Gastrocnemius medialis (tissue), 4 donors: Measurements from ENCODE around the gene GFER. TPM values are rescaled to one million over a fixed set of nuclear protein-coding genes. Genes with fewer than 3 reads are reported as not detected.

Experiments used
- ATAC-seq, 2 donors: fragments of 150-250 bp; one replicate each; pipeline ENCODE4 v1.9.1; 2016
- DNase-seq, 2 donors: peaks; one replicate each; pipeline ENCODE4 v3.0.0-alpha.2; 2019
- H3K27ac ChIP-seq, 4 donors: fragments of 200-600 bp; sonication (generic); 1 replicate in 1 of 4; 2 replicates in 3 of 4; pipeline ENCODE4 v1.5.1; 2016 to 2018; ENCODE audit warnings: mild to moderate bottlenecking in 2 of 4, moderate library complexity in 1 of 4
- H3K27me3 ChIP-seq, 3 donors: fragments of 200-600 bp; sonication (generic) in 2 of 3; 1 replicate in 1 of 3; 2 replicates in 2 of 3; pipeline versions ENCODE4 v1.5.1 to v1.6.0; 2016 to 2019; ENCODE audit warnings: mild to moderate bottlenecking in 1 of 3, moderate library complexity in 1 of 3
- H3K36me3 ChIP-seq, 2 donors: fragments of 200-600 bp; sonication (generic) in 1 of 2; one replicate each; pipeline ENCODE4 v1.5.1; 2017 to 2018
- H3K4me1 ChIP-seq, 2 donors: fragments of 200-600 bp; sonication (generic) in 1 of 2; one replicate each; pipeline ENCODE4 v1.5.1; 2016 to 2017; ENCODE audit warnings: mild to moderate bottlenecking in 2 of 2
- H3K4me3 ChIP-seq, 4 donors: fragments of 200-600 bp; sonication (generic) in 3 of 4; 1 replicate in 1 of 4; 2 replicates in 3 of 4; pipeline ENCODE4 v1.5.1; 2016 to 2019; ENCODE audit warnings: mild to moderate bottlenecking in 2 of 4
- H3K9me3 ChIP-seq, 3 donors: fragments of 200-600 bp; sonication (generic) in 2 of 3; 1 replicate in 1 of 3; 2 replicates in 2 of 3; pipeline ENCODE4 v1.5.1; 2016 to 2019
- POLR2A ChIP-seq, 2 donors: fragments of 450-650 bp; IDR thresholded peaks; one replicate each; pipeline ENCODE4 v1.6.1; 2017; ENCODE audit warnings: antibody characterized with exemption in 2 of 2, mild to moderate bottlenecking in 2 of 2, moderate library complexity in 2 of 2
- in situ Hi-C, 4 donors: fragments of 200-750 bp; cut with MboI; loops; one replicate each; pipeline versions ENCODE4 v1.15.0 to v1.8.0; 2017; ENCODE audit warnings: low sequenced_read_pairs in 4 of 4
- intact Hi-C: fragments of 100-400 bp; cut with DNase I; formaldehyde crosslinking; loops from one replicate; pipeline ENCODE4 v1.15.1; 2023; ENCODE audit warnings: low total_unique reads
- total RNA-seq, 4 donors: library from RNA; depleted of rRNA; stranded (reverse); fragments of >200 nt; gene quantifications; one replicate each; pipeline versions ENCODE4 v1.1.0 to v1.2.3, GENCODE V29; 2016
- TF ChIP-seq, protein P1 (sequence below), 5 experiments: fragments of 450-650 bp in 3 of 5; fragments of 200-600 bp in 2 of 5; sonication (generic) in 2 of 5; IDR thresholded peaks in 4 of 5; conservative IDR thresholded peaks in 1 of 5; 1 replicate in 4 of 5; 2 replicates in 1 of 5; pipeline ENCODE4 v1.5.1; 2016 to 2019; ENCODE audit warnings: antibody characterized with exemption in 5 of 5, mild to moderate bottlenecking in 3 of 5, moderate library complexity in 3 of 5

GFER gene
- total RNA-seq, 4 donors from 2014 or later = 16.3 to 27.0 (median 20.1) TPM

DNA sequence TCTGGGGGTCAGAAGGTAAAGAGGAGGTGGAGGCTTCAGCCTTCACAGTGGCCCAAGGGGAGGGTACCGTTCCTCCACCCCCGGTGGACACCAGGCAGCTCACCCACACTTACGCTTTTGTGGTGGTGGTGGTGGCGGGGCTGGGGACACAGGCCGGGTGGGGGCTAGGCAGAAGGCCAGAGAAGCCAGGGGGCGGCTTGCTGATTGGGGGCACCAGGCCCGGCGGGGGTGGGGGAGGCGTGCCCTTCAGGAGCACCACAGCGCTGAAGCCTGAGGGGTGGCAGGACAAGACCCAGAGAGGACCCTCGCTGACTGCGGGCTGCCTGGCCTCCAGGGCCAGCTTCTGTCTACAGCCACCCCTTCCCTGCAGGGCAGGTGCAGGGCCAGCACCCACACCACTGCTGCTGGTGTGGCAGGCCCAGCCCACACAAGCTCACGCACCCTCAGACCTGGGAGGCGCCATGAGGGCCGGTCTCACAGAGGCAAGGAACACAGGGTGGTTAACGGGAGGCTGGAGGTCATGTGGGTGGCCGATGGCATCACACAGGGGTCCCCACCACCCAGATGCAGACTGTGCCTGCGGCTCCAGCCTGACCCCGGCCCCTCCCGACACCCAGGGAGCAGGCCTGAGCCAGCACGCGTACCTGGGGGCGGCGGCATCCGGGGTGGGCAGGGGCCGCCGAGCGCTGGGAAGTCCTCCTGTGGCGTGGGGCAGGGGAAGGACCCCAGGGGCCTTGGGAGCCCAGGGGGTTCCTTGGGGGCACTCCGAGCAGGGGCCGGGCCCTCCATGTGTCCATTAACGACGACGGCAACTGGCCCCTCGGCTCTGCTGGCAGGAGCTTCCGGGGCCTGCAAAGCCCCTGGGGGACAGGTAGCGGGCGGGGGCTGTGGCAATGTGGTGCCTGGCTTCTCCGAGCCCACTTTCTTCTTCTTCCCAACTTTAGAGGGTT is 15.1 kb downstream of the GFER start:
- ATAC-seq (no peak), DNase-seq (no peak)
- Histone ChIP-seq H3K9me3 (no peaks in the 10 kb centered on the region), H3K27me3 (no peaks in the 10 kb centered on the region), H3K4me1 (peaks cover 7 to 9% of the 10 kb centered on the region in 2 donors), H3K4me3 (no peak overlapping the region), H3K27ac (no peak overlapping the region), H3K36me3 (peaks cover 0 to 54% of the 10 kb centered on the region in 2 donors)
- in situ Hi-C loops (no loop called here), intact Hi-C loops (no loop called here)
- TF ChIP-seq, protein P1, sequence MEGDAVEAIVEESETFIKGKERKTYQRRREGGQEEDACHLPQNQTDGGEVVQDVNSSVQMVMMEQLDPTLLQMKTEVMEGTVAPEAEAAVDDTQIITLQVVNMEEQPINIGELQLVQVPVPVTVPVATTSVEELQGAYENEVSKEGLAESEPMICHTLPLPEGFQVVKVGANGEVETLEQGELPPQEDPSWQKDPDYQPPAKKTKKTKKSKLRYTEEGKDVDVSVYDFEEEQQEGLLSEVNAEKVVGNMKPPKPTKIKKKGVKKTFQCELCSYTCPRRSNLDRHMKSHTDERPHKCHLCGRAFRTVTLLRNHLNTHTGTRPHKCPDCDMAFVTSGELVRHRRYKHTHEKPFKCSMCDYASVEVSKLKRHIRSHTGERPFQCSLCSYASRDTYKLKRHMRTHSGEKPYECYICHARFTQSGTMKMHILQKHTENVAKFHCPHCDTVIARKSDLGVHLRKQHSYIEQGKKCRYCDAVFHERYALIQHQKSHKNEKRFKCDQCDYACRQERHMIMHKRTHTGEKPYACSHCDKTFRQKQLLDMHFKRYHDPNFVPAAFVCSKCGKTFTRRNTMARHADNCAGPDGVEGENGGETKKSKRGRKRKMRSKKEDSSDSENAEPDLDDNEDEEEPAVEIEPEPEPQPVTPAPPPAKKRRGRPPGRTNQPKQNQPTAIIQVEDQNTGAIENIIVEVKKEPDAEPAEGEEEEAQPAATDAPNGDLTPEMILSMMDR (IDR thresholded peaks at IDR 0.05 in 4 of 5, conservative IDR thresholded peaks at IDR 0.05 in 1 of 5) = no peak
- TF ChIP-seq POLR2A (IDR thresholded peaks at IDR 0.05) = no peak

DNA sequence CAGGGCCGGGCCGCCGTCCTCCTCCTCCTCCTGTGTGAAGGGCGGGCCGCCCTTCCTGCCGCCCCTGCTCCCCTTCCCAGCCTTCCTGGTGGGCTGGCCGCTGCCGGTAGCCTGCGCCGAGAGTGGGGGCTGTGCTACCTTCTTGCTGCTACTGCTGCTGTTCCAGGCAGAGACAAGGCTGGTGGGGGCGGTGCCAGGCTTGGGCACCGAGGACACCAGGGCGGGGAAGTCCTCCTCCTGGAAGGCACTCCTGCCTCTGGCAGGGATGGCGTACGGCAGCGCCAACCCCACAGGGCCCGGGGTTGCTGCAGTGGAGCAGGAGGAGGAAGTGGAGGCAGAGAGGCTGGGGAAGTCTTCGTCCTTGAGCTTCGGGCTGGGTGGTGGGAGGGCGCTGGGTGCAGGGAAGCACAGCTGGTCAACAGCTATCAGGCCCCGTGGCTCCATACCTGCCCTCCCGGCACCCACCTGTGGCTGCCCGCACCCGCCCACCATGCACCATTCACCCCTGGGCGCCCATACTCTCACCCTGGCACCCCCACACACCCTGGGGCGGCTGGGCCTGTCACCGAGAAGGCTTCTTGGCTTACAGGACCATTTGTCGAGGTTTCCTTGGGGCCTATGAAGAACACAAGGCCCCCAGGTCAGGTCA is 16.0 kb downstream of the GFER start:
- no peak for TF ChIP-seq POLR2A (IDR thresholded peaks at IDR 0.05)
- TF ChIP-seq, protein P1 (IDR thresholded peaks at IDR 0.05 in 4 of 5, conservative IDR thresholded peaks at IDR 0.05 in 1 of 5) = no peak
- intact Hi-C loops = loop anchor here (10.0 kb wide), 1 partner anchor 535 kb away; the partner anchor contains the start of genes CEMP1 and PDPK1
- in situ Hi-C loops = no loop called here

DNA sequence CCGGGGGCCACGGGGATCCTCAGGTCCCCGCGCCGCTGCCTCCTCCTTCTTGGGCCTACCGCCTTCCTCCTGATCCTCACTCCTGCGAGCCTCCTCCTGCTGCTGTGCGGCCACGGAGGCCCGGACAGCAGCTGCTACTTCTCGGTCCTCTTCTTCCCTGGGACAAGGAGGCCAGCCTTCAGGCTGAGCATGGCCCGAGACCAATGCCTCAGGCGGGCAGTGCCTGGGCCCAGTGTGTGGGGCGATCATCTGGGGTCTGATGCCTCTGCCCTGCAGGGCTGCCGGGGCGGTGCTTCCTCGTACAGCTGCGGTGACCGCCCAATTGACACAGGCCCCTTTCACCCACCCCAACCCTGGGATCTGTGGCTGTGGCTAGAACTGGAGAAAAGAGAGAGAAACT is 17.0 kb downstream of the GFER start:
- Histone ChIP-seq H3K9me3 (no peaks in the 10 kb centered on the region), H3K4me3 (no peak overlapping the region), H3K36me3 (peaks cover 0 to 54% of the 10 kb centered on the region in 2 donors), H3K27ac (no peak overlapping the region), H3K4me1 (peaks cover 26 to 28% of the 10 kb centered on the region in 2 donors), H3K27me3 (no peaks in the 10 kb centered on the region)
- in situ Hi-C loops (no loop called here), intact Hi-C loops (loop anchor here (10.0 kb wide), 1 partner anchor 534 kb away; the partner anchor contains the start of genes CEMP1 and PDPK1)
- ATAC-seq = no peak
- DNase-seq = no peak
- no peak for TF ChIP-seq POLR2A (IDR thresholded peaks at IDR 0.05)
- TF ChIP-seq, protein P1 (IDR thresholded peaks at IDR 0.05 in 4 of 5, conservative IDR thresholded peaks at IDR 0.05 in 1 of 5) = no peak

More for the DNA sequence above, 16.0 kb downstream of the GFER start:
- no peak overlapping the region for H3K4me3 ChIP-seq
- DNase-seq (no peak), ATAC-seq (no peak)
- H3K36me3 ChIP-seq = peaks cover 0 to 54% of the 10 kb centered on the region in 2 donors
- H3K27ac ChIP-seq = no peak overlapping the region
- no peaks in the 10 kb centered on the region for H3K27me3 ChIP-seq
- peaks cover 16 to 18% of the 10 kb centered on the region in 2 donors for H3K4me1 ChIP-seq
- no peaks in the 10 kb centered on the region for H3K9me3 ChIP-seq

DNA sequence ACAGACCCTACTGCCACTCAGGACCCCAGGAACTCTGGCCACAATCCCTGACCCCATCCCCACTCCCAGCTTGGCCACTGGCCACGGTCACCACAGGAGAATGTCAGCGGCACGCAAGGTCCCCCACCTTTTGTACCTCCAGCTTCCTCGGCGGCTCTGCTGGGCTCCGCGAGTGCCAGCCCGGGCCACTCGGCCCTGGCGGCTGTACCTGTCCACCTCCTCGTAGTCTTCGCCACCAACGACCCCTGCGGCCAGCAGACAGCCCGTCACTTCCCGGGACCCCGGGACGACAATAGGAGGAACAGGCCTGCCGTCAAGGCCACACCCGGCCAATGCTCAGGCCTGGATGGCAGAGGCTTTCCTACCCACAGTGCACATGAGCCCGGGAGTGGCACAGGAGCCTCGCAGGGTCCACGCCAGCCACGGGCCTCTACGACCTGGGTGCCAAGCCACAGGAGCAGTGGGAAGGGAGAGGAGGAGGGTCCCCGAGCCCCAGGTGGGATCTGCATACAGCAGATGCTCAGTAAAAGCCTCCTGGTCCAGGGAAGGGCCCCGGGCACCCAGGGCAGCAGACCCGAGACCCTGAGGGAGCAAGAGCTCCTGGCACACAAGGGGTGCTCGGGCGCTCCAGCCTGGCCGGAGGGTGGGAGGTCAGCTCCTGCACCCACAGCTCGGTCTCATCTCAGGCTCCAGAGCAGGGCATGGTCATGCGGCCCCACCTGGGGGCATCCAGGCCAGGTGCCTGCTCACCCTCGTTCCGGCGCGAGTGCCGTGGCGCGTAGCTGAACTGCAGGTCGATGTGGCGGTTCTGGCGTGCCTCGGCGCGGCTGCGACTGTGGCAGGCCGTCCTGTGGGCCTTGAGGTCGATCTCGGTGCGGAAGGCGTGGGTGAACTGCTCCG is 17.7 kb downstream of the GFER start:
- H3K4me3 ChIP-seq = no peak overlapping the region
- H3K9me3 ChIP-seq = no peaks in the 10 kb centered on the region
- H3K27me3 ChIP-seq = no peaks in the 10 kb centered on the region
- DNase-seq = no peak
- H3K36me3 ChIP-seq = peaks cover 0 to 54% of the 10 kb centered on the region in 2 donors
- H3K27ac ChIP-seq = no peak overlapping the region
- in situ Hi-C loops = no loop called here
- peaks cover 26 to 35% of the 10 kb centered on the region in 2 donors for H3K4me1 ChIP-seq
- TF ChIP-seq POLR2A (IDR thresholded peaks at IDR 0.05) = no peak
- TF ChIP-seq, protein P1 (IDR thresholded peaks at IDR 0.05 in 4 of 5, conservative IDR thresholded peaks at IDR 0.05 in 1 of 5) = no peak
- no peak for ATAC-seq
- intact Hi-C loops = loop anchor here (10.0 kb wide), 1 partner anchor 533 kb away; the partner anchor contains the start of genes CEMP1 and PDPK1
